ENCODE data around the gene TPPP3. TPM values are rescaled to one million over a fixed set of nuclear protein-coding genes. Genes with fewer than 3 reads are reported as not detected.

TPPP3 gene
- total RNA-seq, 1 experiment from 2014 or later = 0.95 TPM

GRCh38 chr16:67425061-67425460 lies 31.8 kb upstream of the TPPP3 start:
- Histone ChIP-seq H3K4me1 (ENCODE audit: control insufficient read depth, insufficient read depth, low read length) (no peaks in the 10 kb centered on the region), H3K27me3 (ENCODE audit: control insufficient read depth, insufficient read depth, low read length) (no peaks in the 10 kb centered on the region; the same call in 1 of the 2 replicates), H3K36me3 (ENCODE audit: control insufficient read depth, insufficient read depth, low read length) (no peaks in the 10 kb centered on the region), H3K9me3 (ENCODE audit: control insufficient read depth, insufficient read depth, low read depth, low read length) (no peaks in the 10 kb centered on the region), H3K27ac (ENCODE audit: low read length) (no peak overlapping the region), H3K4me3 (ENCODE audit: low read depth in 2 of 2, low read length in 2 of 2) (no peak overlapping the region)
- ChIA-PET POLR2A (interaction anchor here (0.6 kb wide), 1 partner anchor 86 kb away, joined by 3 read pairs; no protein-coding TSS in a partner anchor), CTCF (no interaction called here)
- no TSS peak for BruUV-seq (replicated peaks)
- ATAC-seq (no peak), DNase-seq (ENCODE audit: low read depth, low spot score) (no peak)
- TF ChIP-seq POLR2AphosphoS5 (IDR thresholded peaks at IDR 0.05; ENCODE audit: low read depth, low read length) (no peak), CTCF (IDR thresholded peaks at IDR 0.05) (no peak), SIN3A (IDR thresholded peaks at IDR 0.05; ENCODE audit: borderline replicate concordance, insufficient read depth, low read depth, low read length) (no peak), TCF7L2 (IDR thresholded peaks at IDR 0.05; ENCODE audit: low read depth, low read length) (no peak)
- TF ChIP-seq, protein P1, sequence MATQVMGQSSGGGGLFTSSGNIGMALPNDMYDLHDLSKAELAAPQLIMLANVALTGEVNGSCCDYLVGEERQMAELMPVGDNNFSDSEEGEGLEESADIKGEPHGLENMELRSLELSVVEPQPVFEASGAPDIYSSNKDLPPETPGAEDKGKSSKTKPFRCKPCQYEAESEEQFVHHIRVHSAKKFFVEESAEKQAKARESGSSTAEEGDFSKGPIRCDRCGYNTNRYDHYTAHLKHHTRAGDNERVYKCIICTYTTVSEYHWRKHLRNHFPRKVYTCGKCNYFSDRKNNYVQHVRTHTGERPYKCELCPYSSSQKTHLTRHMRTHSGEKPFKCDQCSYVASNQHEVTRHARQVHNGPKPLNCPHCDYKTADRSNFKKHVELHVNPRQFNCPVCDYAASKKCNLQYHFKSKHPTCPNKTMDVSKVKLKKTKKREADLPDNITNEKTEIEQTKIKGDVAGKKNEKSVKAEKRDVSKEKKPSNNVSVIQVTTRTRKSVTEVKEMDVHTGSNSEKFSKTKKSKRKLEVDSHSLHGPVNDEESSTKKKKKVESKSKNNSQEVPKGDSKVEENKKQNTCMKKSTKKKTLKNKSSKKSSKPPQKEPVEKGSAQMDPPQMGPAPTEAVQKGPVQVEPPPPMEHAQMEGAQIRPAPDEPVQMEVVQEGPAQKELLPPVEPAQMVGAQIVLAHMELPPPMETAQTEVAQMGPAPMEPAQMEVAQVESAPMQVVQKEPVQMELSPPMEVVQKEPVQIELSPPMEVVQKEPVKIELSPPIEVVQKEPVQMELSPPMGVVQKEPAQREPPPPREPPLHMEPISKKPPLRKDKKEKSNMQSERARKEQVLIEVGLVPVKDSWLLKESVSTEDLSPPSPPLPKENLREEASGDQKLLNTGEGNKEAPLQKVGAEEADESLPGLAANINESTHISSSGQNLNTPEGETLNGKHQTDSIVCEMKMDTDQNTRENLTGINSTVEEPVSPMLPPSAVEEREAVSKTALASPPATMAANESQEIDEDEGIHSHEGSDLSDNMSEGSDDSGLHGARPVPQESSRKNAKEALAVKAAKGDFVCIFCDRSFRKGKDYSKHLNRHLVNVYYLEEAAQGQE (IDR thresholded peaks at IDR 0.05; ENCODE audit: insufficient read depth in 1 of 2, low read depth in 2 of 2, low read length in 1 of 2) = no peak
- intact Hi-C loops (cut with micrococcal nuclease; ENCODE audit: unreplicated experiment) (no loop called here), in situ Hi-C loops (cut with HindIII; ENCODE audit: low pct_unique_long_range_greater_than_20kb, low sequenced_read_pairs) (no loop called here)

DNA sequence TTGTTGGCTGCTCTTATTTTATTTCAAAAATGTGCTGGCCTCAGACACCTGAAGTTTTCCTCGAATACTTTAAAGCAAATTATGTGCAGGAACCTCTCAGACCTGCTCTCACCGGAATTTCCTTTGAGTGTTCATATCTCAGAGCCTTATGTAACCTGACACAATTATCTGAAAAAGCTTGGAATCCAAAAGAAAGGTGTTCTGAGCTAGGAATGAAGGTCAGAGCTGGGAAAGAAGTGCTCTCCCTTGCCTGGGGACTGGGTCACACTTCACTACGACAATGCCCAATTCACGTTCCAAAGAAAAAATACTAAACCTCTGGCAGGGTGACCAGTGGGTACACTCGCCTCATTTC lies 30.9 kb upstream of the TPPP3 start:
- H3K4me1 ChIP-seq (ENCODE audit: control insufficient read depth, insufficient read depth, low read length) = no peaks in the 10 kb centered on the region
- no peak overlapping the region for H3K4me3 ChIP-seq (ENCODE audit: low read depth in 2 of 2, low read length in 2 of 2)
- ChIA-PET CTCF (no interaction called here), POLR2A (no interaction called here)
- H3K27me3 ChIP-seq (ENCODE audit: control insufficient read depth, insufficient read depth, low read length) = no peaks in the 10 kb centered on the region; the same call in 1 of the 2 replicates
- TF ChIP-seq, protein P1 (IDR thresholded peaks at IDR 0.05; ENCODE audit: insufficient read depth in 1 of 2, low read depth in 2 of 2, low read length in 1 of 2) = no peak
- no peak for TF ChIP-seq POLR2AphosphoS5 (IDR thresholded peaks at IDR 0.05; ENCODE audit: low read depth, low read length)
- TF ChIP-seq SIN3A (IDR thresholded peaks at IDR 0.05; ENCODE audit: borderline replicate concordance, insufficient read depth, low read depth, low read length) = no peak
- TF ChIP-seq CTCF (IDR thresholded peaks at IDR 0.05) = no peak
- TF ChIP-seq TCF7L2 (IDR thresholded peaks at IDR 0.05; ENCODE audit: low read depth, low read length) = no peak
- no peak for DNase-seq (ENCODE audit: low read depth, low spot score)
- intact Hi-C loops (cut with micrococcal nuclease; ENCODE audit: unreplicated experiment) = no loop called here
- no peaks in the 10 kb centered on the region for H3K9me3 ChIP-seq (ENCODE audit: control insufficient read depth, insufficient read depth, low read depth, low read length)
- in situ Hi-C loops (cut with HindIII; ENCODE audit: low pct_unique_long_range_greater_than_20kb, low sequenced_read_pairs) = no loop called here
- no peak overlapping the region for H3K27ac ChIP-seq (ENCODE audit: low read length)
- H3K36me3 ChIP-seq (ENCODE audit: control insufficient read depth, insufficient read depth, low read length) = no peaks in the 10 kb centered on the region
- no TSS peak for BruUV-seq (replicated peaks)
- no peak for ATAC-seq
